Peyer's patch (tissue), 4 donors: ENCODE data around the gene GALNS. TPM values are rescaled to one million over a fixed set of nuclear protein-coding genes. Genes with fewer than 3 reads are reported as not detected.

Source experiments
- DNase-seq, 3 donors: peaks; one replicate each; pipeline ENCODE4 v3.0.0-alpha.2; 2017 to 2019
- H3K27ac ChIP-seq, 4 donors: fragments of 200-600 bp; sonication (generic); one replicate each; pipeline ENCODE4 v1.5.1; 2016 to 2019
- H3K27me3 ChIP-seq, 2 donors: fragments of 200-600 bp; sonication (generic); one replicate each; pipeline ENCODE4 v1.5.1; 2019
- H3K36me3 ChIP-seq, 3 donors: fragments of 200-600 bp; sonication (generic); one replicate each; pipeline ENCODE4 v1.5.1; 2016 to 2019
- H3K4me1 ChIP-seq, 4 donors: fragments of 200-600 bp; sonication (generic); one replicate each; pipeline ENCODE4 v1.5.1; 2016 to 2019
- H3K4me3 ChIP-seq, 4 donors: fragments of 200-600 bp; sonication (generic); 1 replicate in 3 of 4; 2 replicates in 1 of 4; pipeline ENCODE4 v1.5.1; 2016 to 2019; ENCODE audit warnings: mild to moderate bottlenecking in 1 of 4
- H3K9me3 ChIP-seq, 4 donors: fragments of 200-600 bp; sonication (generic); one replicate each; pipeline ENCODE4 v1.5.1; 2016 to 2019; ENCODE audit warnings: mild to moderate bottlenecking in 1 of 4
- CTCF ChIP-seq, 6 experiments: fragments of 450-650 bp in 4 of 6; fragments of 200-600 bp in 2 of 6; sonication (generic) in 1 of 6; IDR thresholded peaks; one replicate each; pipeline ENCODE4 v1.5.1; 2017 to 2019; ENCODE audit warnings: antibody characterized with exemption in 6 of 6, mild to moderate bottlenecking in 3 of 6, moderate library complexity in 1 of 6
- POLR2A ChIP-seq, 2 donors: fragments of 450-650 bp; IDR thresholded peaks; one replicate each; pipeline ENCODE4 v1.5.1; 2017; ENCODE audit warnings: antibody characterized with exemption in 2 of 2, mild to moderate bottlenecking in 2 of 2, moderate library complexity in 2 of 2
- total RNA-seq, 4 donors: library from RNA; depleted of rRNA; stranded (reverse); fragments of >200 nt; gene quantifications; one replicate each; pipeline ENCODE4 v1.1.0, GENCODE V29; 2016

GALNS gene
- total RNA-seq, 4 donors from 2014 or later = 46.4 to 180 (median 133) TPM

GRCh38 chr16:88817785-88818574 is 38.8 kb downstream of the GALNS start:
- no peaks in the 10 kb centered on the region for H3K9me3 ChIP-seq
- H3K36me3 ChIP-seq = peaks cover 0 to 12% (median 0%) of the 10 kb centered on the region in 3 donors
- H3K27me3 ChIP-seq = no peaks in the 10 kb centered on the region
- no peak for DNase-seq
- H3K4me3 ChIP-seq = no peak overlapping the region
- peaks cover 0 to 9% (median 2%) of the 10 kb centered on the region in 4 donors for H3K4me1 ChIP-seq
- no peak overlapping the region for H3K27ac ChIP-seq
- no peak for TF ChIP-seq POLR2A (IDR thresholded peaks at IDR 0.05)
- no peak for TF ChIP-seq CTCF (IDR thresholded peaks at IDR 0.05)

DNA sequence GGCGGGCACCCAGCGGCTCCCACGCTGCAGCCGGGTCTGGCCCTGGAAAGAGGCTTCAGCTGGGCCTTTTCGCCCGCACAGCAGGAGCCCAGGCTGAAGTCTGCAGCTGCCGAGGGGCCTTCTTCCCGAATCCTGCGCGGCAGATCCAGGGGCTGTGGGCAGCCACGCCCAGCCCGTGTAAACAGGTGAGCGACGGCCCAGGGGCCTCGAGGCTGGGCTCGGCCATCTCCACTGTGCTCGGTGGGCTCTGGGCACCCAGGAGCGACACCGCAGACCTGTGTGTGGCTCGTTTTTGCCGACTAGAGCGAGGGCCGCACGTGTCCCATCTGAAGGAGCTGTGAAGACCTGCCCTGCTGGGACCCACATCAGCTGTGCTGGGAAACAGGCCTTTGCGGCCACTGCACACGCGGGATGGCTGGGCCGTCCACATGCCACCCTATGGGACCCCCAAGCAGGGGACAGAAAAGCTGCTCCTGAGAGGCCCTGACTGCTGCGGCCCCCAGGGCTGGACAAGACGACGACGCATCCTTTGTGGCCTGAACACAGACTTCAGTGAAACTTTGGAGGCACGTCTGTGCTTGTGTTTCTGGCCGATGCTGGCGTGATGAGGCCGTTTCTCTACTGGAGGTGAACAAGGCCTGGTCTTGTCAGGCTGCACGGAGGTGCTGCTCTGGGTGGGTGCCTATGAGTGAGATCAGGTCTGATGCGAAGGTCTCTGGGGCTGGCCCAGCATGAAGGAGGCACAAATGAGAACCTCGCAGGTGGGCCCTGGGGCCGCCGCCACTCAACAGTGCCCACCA is 39.8 kb downstream of the GALNS start:
- Histone ChIP-seq H3K27ac (no peak overlapping the region), H3K27me3 (no peaks in the 10 kb centered on the region), H3K4me1 (peaks cover 0 to 14% (median 7%) of the 10 kb centered on the region in 4 donors), H3K36me3 (peaks cover 0 to 2% (median 0%) of the 10 kb centered on the region in 3 donors), H3K9me3 (no peaks in the 10 kb centered on the region), H3K4me3 (no peak overlapping the region)
- DNase-seq = no peak
- no peak for TF ChIP-seq CTCF (IDR thresholded peaks at IDR 0.05)
- no peak for TF ChIP-seq POLR2A (IDR thresholded peaks at IDR 0.05)

- TF ChIP-seq CTCF (IDR thresholded peaks at IDR 0.05) (peak; percentile 49 to 82 (median 78)), POLR2A (IDR thresholded peaks at IDR 0.05) (no peak)
- H3K27ac ChIP-seq = no peak overlapping the region
- H3K4me1 ChIP-seq = peaks cover 0 to 14% (median 8%) of the 10 kb centered on the region in 4 donors
- no peaks in the 10 kb centered on the region for H3K9me3 ChIP-seq
- H3K27me3 ChIP-seq = no peaks in the 10 kb centered on the region
- H3K36me3 ChIP-seq = no peaks in the 10 kb centered on the region
- H3K4me3 ChIP-seq = no peak overlapping the region
- peak; percentile 52 to 72 (median 69) for DNase-seq
These were observed 40.7 kb downstream of the GALNS start for GRCh38 chr16:88815901-88816589.

GRCh38 chr16:88815227-88815626 is 41.5 kb downstream of the GALNS start:
- DNase-seq = no peak
- Histone ChIP-seq H3K27me3 (no peaks in the 10 kb centered on the region), H3K4me1 (peaks cover 0 to 22% (median 16%) of the 10 kb centered on the region in 4 donors), H3K27ac (no peak overlapping the region), H3K36me3 (no peaks in the 10 kb centered on the region), H3K9me3 (no peaks in the 10 kb centered on the region), H3K4me3 (no peak overlapping the region)
- TF ChIP-seq POLR2A (IDR thresholded peaks at IDR 0.05) = no peak
- no peak for TF ChIP-seq CTCF (IDR thresholded peaks at IDR 0.05)

- Histone ChIP-seq H3K4me3 (no peak overlapping the region), H3K9me3 (no peaks in the 10 kb centered on the region), H3K4me1 (peaks cover 0 to 29% (median 19%) of the 10 kb centered on the region in 4 donors), H3K36me3 (peaks cover 0 to 7% (median 0%) of the 10 kb centered on the region in 3 donors), H3K27ac (no peak overlapping the region), H3K27me3 (no peaks in the 10 kb centered on the region)
- DNase-seq = no peak
- TF ChIP-seq CTCF (IDR thresholded peaks at IDR 0.05) (no peak), POLR2A (IDR thresholded peaks at IDR 0.05) (no peak)
These were observed 42.6 kb downstream of the GALNS start for GRCh38 chr16:88814144-88814502.
